ENCODE data around the gene GPC6.

The GPC6 gene

DNA sequence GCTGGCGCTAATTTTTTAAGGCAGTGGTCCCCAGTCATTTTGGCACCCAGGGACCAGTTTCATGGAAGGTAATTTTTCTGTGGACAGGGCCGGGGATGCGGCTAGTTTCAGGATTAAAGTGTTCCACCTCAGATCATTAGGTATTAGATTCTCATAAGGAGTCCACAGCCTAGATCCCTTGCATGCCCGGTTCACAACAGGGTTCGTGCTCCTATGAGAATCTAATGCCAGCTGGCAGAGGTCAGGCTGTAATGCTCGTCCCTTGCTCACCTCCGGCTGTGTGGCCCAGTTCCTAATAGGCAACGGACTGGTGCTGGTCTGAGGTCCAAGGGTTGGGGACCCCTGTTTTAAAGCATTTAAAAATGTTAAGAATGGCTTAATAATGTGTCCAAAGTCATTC lies 54.1 kb downstream of the GPC6 start:
- H3K4me3 ChIP-seq (ENCODE audit: low read depth, low read length), result no peak overlapping the region
- no peak overlapping the region for H3K18ac ChIP-seq (ENCODE audit: low read length)
- H4K91ac ChIP-seq (ENCODE audit: low read depth, low read length), result no peak overlapping the region
- WGBS (ENCODE audit: extremely low coverage, insufficient coverage, insufficient read length), result no CpG with 5 or more reads among the region's 8 CpGs
- no peak overlapping the region for H3K23ac ChIP-seq (ENCODE audit: low read length)
- DNase-seq, result no peak
- H3K14ac ChIP-seq (ENCODE audit: low read length), result no peak overlapping the region
- H2BK5ac ChIP-seq (ENCODE audit: low read depth, low read length, poor library complexity), result no peak overlapping the region
- H2BK12ac ChIP-seq (ENCODE audit: low read length), result no peak overlapping the region
- H2AFZ ChIP-seq (ENCODE audit: insufficient read depth, low read length, poor library complexity), result no peak overlapping the region
- H3K79me2 ChIP-seq (ENCODE audit: control insufficient read depth, insufficient read depth, low read length, poor library complexity), result no peaks in the 10 kb centered on the region
- H3K9ac ChIP-seq (ENCODE audit: low read length), result no peak overlapping the region
- no peaks in the 10 kb centered on the region for H3K36me3 ChIP-seq (ENCODE audit: control insufficient read depth in 1 of 2, insufficient read depth in 2 of 2, low read length in 2 of 2)
- H4K12ac ChIP-seq (ENCODE audit: low read depth, low read length), result no peak overlapping the region
- H3K4ac ChIP-seq (ENCODE audit: low read depth, low read length), result no peak overlapping the region
- H3K27ac ChIP-seq (ENCODE audit: low read depth, low read length), result no peak overlapping the region
- H3K27me3 ChIP-seq (ENCODE audit: insufficient read depth, low read length), result no peaks in the 10 kb centered on the region
- H2AK5ac ChIP-seq (ENCODE audit: low read length), result no peak overlapping the region
- no peak overlapping the region for H2BK120ac ChIP-seq (ENCODE audit: insufficient read depth, low read length, poor library complexity)
- no peaks in the 10 kb centered on the region for H3K79me1 ChIP-seq (ENCODE audit: low read length)
- no peaks in the 10 kb centered on the region for H3K4me1 ChIP-seq (ENCODE audit: control insufficient read depth in 1 of 2, insufficient read depth in 2 of 2, low read length in 2 of 2)
- H3K9me3 ChIP-seq (ENCODE audit: insufficient read depth, low read depth, low read length), result no peaks in the 10 kb centered on the region
- no peak overlapping the region for H4K8ac ChIP-seq (ENCODE audit: low read depth, low read length)
- H3K4me2 ChIP-seq (ENCODE audit: low read length), result no peak overlapping the region

DNA sequence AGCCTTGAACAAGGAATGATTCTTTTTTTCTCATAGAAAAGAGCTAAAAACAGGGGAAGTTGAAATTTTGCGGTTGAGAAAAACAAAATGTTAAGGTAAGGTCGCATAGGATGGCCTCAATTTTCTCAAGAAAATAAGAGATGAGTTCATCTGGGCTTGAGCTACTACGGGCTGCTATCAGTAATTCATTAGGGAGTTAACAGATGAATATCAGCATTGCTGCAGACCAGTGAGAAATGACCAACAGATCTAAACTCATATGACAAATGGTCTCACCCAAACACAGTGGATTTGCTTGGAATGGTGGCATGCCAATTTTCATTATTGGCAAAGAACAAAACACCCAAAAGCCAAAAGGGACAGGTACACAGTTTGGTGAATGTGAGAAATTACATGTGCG lies 56.6 kb downstream of the GPC6 start:
- H3K4me3 ChIP-seq (ENCODE audit: low read depth, low read length), result no peak overlapping the region
- H3K23ac ChIP-seq (ENCODE audit: low read length), result no peak overlapping the region
- H3K14ac ChIP-seq (ENCODE audit: low read length), result no peak overlapping the region
- H4K12ac ChIP-seq (ENCODE audit: low read depth, low read length), result no peak overlapping the region
- H3K4me1 ChIP-seq (ENCODE audit: control insufficient read depth in 1 of 2, insufficient read depth in 2 of 2, low read length in 2 of 2), result no peaks in the 10 kb centered on the region
- H2BK5ac ChIP-seq (ENCODE audit: low read depth, low read length, poor library complexity), result no peak overlapping the region
- no peak for DNase-seq
- no peak overlapping the region for H2AK5ac ChIP-seq (ENCODE audit: low read length)
- no peaks in the 10 kb centered on the region for H3K36me3 ChIP-seq (ENCODE audit: control insufficient read depth in 1 of 2, insufficient read depth in 2 of 2, low read length in 2 of 2)
- no peak overlapping the region for H2BK120ac ChIP-seq (ENCODE audit: insufficient read depth, low read length, poor library complexity)
- no peak overlapping the region for H3K27ac ChIP-seq (ENCODE audit: low read depth, low read length)
- no peaks in the 10 kb centered on the region for H3K9me3 ChIP-seq (ENCODE audit: insufficient read depth, low read depth, low read length)
- H4K91ac ChIP-seq (ENCODE audit: low read depth, low read length), result no peak overlapping the region
- no peak overlapping the region for H3K18ac ChIP-seq (ENCODE audit: low read length)
- no peaks in the 10 kb centered on the region for H3K27me3 ChIP-seq (ENCODE audit: insufficient read depth, low read length)
- no peak overlapping the region for H2BK12ac ChIP-seq (ENCODE audit: low read length)
- no peak overlapping the region for H3K4ac ChIP-seq (ENCODE audit: low read depth, low read length)
- H2AFZ ChIP-seq (ENCODE audit: insufficient read depth, low read length, poor library complexity), result no peak overlapping the region
- H4K8ac ChIP-seq (ENCODE audit: low read depth, low read length), result no peak overlapping the region
- H3K79me1 ChIP-seq (ENCODE audit: low read length), result no peaks in the 10 kb centered on the region
- H3K9ac ChIP-seq (ENCODE audit: low read length), result no peak overlapping the region
- no peaks in the 10 kb centered on the region for H3K79me2 ChIP-seq (ENCODE audit: control insufficient read depth, insufficient read depth, low read length, poor library complexity)
- no peak overlapping the region for H3K4me2 ChIP-seq (ENCODE audit: low read length)
- WGBS (ENCODE audit: extremely low coverage, insufficient coverage, insufficient read length), result no CpG with 5 or more reads among the region's 4 CpGs

DNA sequence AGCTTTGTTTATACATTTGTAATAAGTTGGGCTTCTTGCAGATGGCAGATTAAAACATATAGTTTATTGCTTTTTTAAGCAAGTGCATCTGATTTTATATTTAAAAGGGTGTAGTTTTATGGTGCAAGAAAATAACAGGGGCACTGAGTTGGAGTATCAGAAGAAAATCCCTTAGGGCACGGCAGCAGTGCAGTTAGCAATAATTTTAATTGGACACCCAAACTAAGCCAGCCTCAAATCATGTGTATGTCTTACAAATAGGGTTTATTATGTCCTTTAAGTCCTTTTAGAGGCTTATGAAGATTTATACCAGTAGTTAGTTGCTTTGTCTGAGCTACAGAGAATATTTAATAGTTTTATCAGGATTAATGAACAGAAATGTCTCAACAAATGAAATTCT lies 57.5 kb downstream of the GPC6 start:
- no peak for DNase-seq
- no peaks in the 10 kb centered on the region for H3K79me2 ChIP-seq (ENCODE audit: control insufficient read depth, insufficient read depth, low read length, poor library complexity)
- no peak overlapping the region for H3K18ac ChIP-seq (ENCODE audit: low read length)
- no peak overlapping the region for H2AFZ ChIP-seq (ENCODE audit: insufficient read depth, low read length, poor library complexity)
- no peak overlapping the region for H3K4ac ChIP-seq (ENCODE audit: low read depth, low read length)
- no peak overlapping the region for H2AK5ac ChIP-seq (ENCODE audit: low read length)
- no peak overlapping the region for H3K4me3 ChIP-seq (ENCODE audit: low read depth, low read length)
- H4K12ac ChIP-seq (ENCODE audit: low read depth, low read length), result no peak overlapping the region
- no peak overlapping the region for H3K14ac ChIP-seq (ENCODE audit: low read length)
- no peaks in the 10 kb centered on the region for H3K27me3 ChIP-seq (ENCODE audit: insufficient read depth, low read length)
- H3K9me3 ChIP-seq (ENCODE audit: insufficient read depth, low read depth, low read length), result no peaks in the 10 kb centered on the region
- no peak overlapping the region for H3K4me2 ChIP-seq (ENCODE audit: low read length)
- H3K9ac ChIP-seq (ENCODE audit: low read length), result no peak overlapping the region
- H3K27ac ChIP-seq (ENCODE audit: low read depth, low read length), result no peak overlapping the region
- no peak overlapping the region for H4K91ac ChIP-seq (ENCODE audit: low read depth, low read length)
- H4K8ac ChIP-seq (ENCODE audit: low read depth, low read length), result no peak overlapping the region
- no peak overlapping the region for H2BK12ac ChIP-seq (ENCODE audit: low read length)
- H2BK120ac ChIP-seq (ENCODE audit: insufficient read depth, low read length, poor library complexity), result no peak overlapping the region
- no peaks in the 10 kb centered on the region for H3K36me3 ChIP-seq (ENCODE audit: control insufficient read depth in 1 of 2, insufficient read depth in 2 of 2, low read length in 2 of 2)
- no CpG with 5 or more reads among the region's 1 CpG for WGBS (ENCODE audit: extremely low coverage, insufficient coverage, insufficient read length)
- no peak overlapping the region for H3K23ac ChIP-seq (ENCODE audit: low read length)
- H3K4me1 ChIP-seq (ENCODE audit: control insufficient read depth in 1 of 2, insufficient read depth in 2 of 2, low read length in 2 of 2), result no peaks in the 10 kb centered on the region
- H3K79me1 ChIP-seq (ENCODE audit: low read length), result no peaks in the 10 kb centered on the region
- no peak overlapping the region for H2BK5ac ChIP-seq (ENCODE audit: low read depth, low read length, poor library complexity)

DNA sequence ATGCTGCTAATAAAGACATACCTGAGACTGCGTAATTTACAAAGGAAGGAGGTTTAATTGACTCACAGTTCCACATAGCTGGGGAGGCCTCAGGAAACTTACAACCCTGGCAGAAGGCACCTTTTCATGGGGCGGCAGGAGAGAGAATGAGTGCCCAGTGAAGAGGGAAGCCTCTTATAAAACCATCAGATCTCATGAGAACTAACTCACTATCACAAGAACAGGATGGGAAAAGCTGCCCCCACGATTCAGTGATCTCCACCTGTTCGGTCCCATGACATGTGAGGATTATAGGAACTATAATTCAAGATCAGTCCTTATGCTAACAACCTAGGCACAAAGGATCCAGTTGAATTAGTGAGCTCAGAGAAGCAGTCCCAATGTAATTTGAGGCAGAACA lies 59.4 kb downstream of the GPC6 start:
- Histone ChIP-seq H3K79me1 (ENCODE audit: low read length) (no peaks in the 10 kb centered on the region), H4K91ac (ENCODE audit: low read depth, low read length) (no peak overlapping the region), H3K4me2 (ENCODE audit: low read length) (no peak overlapping the region), H3K18ac (ENCODE audit: low read length) (no peak overlapping the region), H3K14ac (ENCODE audit: low read length) (no peak overlapping the region), H2BK120ac (ENCODE audit: insufficient read depth, low read length, poor library complexity) (no peak overlapping the region), H3K4ac (ENCODE audit: low read depth, low read length) (no peak overlapping the region), H4K8ac (ENCODE audit: low read depth, low read length) (no peak overlapping the region), H2BK12ac (ENCODE audit: low read length) (no peak overlapping the region), H2BK5ac (ENCODE audit: low read depth, low read length, poor library complexity) (no peak overlapping the region), H3K9ac (ENCODE audit: low read length) (no peak overlapping the region), H3K4me3 (ENCODE audit: low read depth, low read length) (no peak overlapping the region), H3K27me3 (ENCODE audit: insufficient read depth, low read length) (no peaks in the 10 kb centered on the region), H3K23ac (ENCODE audit: low read length) (no peak overlapping the region), H3K4me1 (ENCODE audit: control insufficient read depth in 1 of 2, insufficient read depth in 2 of 2, low read length in 2 of 2) (no peaks in the 10 kb centered on the region), H3K79me2 (ENCODE audit: control insufficient read depth, insufficient read depth, low read length, poor library complexity) (no peaks in the 10 kb centered on the region), H4K12ac (ENCODE audit: low read depth, low read length) (no peak overlapping the region), H2AFZ (ENCODE audit: insufficient read depth, low read length, poor library complexity) (no peak overlapping the region), H3K27ac (ENCODE audit: low read depth, low read length) (no peak overlapping the region), H2AK5ac (ENCODE audit: low read length) (no peak overlapping the region), H3K36me3 (ENCODE audit: control insufficient read depth in 1 of 2, insufficient read depth in 2 of 2, low read length in 2 of 2) (no peaks in the 10 kb centered on the region), H3K9me3 (ENCODE audit: insufficient read depth, low read depth, low read length) (no peaks in the 10 kb centered on the region)
- no CpG with 5 or more reads among the region's 4 CpGs for WGBS (ENCODE audit: extremely low coverage, insufficient coverage, insufficient read length)
- DNase-seq, result no peak
